ENCODE results near the gene THAP5.

The THAP5 gene

DNA sequence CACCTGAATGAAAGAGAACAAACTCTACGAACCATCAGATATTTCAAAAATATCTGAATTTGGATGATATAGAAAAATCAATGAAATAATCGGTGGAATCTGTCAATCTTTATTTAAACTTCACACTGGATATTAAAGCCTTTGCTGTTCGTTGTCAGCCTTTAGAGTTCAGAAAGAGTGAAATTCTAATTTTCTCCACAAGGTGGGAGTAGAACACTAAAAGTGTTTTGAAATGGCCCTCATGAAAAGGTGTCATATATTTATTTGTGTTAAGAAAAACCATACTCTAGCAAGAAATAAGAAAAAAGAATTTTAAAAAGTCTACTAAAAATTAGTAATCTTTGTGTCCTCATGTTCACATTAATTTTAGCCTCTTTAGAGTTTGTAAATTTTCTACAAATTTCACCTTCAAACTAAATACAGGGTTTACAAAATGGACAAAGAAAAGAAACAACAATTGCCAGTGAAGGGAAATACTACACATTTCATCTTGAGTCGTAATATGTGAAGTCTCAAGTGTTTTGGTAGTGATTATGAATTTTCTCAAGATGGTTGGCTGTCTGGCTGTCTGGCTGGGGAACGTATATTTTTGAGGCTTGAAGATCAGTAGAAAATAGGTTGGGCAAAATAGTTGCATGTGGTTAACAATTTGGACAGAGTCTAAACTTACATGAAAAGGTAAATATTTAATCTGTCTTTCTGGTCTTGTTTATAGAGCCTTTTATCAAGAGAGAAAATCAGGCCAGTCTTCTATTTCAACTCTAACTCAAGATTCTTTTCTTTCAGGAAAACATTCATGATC lies 43.8 kb upstream of the THAP5 start:
- TF ChIP-seq TEAD4 (IDR thresholded peaks at IDR 0.05) (no peak), RAD21 (IDR thresholded peaks at IDR 0.05; ENCODE audit: low read depth) (peak; percentile 79)

DNA sequence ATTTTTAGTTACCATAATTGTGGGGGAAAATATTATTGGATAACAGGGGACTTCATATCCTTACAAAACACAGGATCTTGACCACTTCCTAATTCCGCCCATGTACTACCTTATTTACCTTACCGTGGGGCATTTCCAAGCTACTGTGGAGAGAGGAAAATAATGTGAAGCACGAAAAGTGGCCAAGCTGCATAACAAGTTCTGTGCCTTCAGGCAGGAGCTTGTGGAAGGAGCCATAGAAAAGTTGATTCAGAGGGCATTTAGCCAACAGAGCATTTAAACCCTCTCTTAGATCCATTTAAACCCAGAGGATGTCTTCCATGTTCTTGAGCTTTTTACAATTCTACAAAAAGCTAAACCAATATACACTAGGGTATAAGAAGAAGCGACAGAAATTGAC lies 41.8 kb upstream of the THAP5 start:
- TF ChIP-seq EP300 (IDR thresholded peaks at IDR 0.05; ENCODE audit: borderline replicate concordance) (no peak), TCF12 (IDR thresholded peaks at IDR 0.05; ENCODE audit: low read depth) (no peak), CREB1 (IDR thresholded peaks at IDR 0.05; ENCODE audit: low read depth) (no peak), TAF1 (IDR thresholded peaks at IDR 0.05; ENCODE audit: low read depth) (no peak), NFIC (IDR thresholded peaks at IDR 0.05) (no peak), CEBPB (IDR thresholded peaks at IDR 0.05) (no peak), EGR1 (IDR thresholded peaks at IDR 0.05) (no peak), ZBTB7A (IDR thresholded peaks at IDR 0.05; ENCODE audit: low read depth) (no peak), RAD21 (IDR thresholded peaks at IDR 0.05; ENCODE audit: low read depth) (no peak), TEAD4 (IDR thresholded peaks at IDR 0.05) (no peak), YY1 (IDR thresholded peaks at IDR 0.05; ENCODE audit: low read depth) (no peak)
- TF ChIP-seq, protein P1, sequence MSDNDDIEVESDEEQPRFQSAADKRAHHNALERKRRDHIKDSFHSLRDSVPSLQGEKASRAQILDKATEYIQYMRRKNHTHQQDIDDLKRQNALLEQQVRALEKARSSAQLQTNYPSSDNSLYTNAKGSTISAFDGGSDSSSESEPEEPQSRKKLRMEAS (IDR thresholded peaks at IDR 0.05), result no peak
- TF ChIP-seq, protein P2, sequence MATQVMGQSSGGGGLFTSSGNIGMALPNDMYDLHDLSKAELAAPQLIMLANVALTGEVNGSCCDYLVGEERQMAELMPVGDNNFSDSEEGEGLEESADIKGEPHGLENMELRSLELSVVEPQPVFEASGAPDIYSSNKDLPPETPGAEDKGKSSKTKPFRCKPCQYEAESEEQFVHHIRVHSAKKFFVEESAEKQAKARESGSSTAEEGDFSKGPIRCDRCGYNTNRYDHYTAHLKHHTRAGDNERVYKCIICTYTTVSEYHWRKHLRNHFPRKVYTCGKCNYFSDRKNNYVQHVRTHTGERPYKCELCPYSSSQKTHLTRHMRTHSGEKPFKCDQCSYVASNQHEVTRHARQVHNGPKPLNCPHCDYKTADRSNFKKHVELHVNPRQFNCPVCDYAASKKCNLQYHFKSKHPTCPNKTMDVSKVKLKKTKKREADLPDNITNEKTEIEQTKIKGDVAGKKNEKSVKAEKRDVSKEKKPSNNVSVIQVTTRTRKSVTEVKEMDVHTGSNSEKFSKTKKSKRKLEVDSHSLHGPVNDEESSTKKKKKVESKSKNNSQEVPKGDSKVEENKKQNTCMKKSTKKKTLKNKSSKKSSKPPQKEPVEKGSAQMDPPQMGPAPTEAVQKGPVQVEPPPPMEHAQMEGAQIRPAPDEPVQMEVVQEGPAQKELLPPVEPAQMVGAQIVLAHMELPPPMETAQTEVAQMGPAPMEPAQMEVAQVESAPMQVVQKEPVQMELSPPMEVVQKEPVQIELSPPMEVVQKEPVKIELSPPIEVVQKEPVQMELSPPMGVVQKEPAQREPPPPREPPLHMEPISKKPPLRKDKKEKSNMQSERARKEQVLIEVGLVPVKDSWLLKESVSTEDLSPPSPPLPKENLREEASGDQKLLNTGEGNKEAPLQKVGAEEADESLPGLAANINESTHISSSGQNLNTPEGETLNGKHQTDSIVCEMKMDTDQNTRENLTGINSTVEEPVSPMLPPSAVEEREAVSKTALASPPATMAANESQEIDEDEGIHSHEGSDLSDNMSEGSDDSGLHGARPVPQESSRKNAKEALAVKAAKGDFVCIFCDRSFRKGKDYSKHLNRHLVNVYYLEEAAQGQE (IDR thresholded peaks at IDR 0.05; ENCODE audit: low read depth), result no peak
- TF ChIP-seq, protein P3, sequence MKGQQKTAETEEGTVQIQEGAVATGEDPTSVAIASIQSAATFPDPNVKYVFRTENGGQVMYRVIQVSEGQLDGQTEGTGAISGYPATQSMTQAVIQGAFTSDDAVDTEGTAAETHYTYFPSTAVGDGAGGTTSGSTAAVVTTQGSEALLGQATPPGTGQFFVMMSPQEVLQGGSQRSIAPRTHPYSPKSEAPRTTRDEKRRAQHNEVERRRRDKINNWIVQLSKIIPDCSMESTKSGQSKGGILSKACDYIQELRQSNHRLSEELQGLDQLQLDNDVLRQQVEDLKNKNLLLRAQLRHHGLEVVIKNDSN (IDR thresholded peaks at IDR 0.05), result no peak

DNA sequence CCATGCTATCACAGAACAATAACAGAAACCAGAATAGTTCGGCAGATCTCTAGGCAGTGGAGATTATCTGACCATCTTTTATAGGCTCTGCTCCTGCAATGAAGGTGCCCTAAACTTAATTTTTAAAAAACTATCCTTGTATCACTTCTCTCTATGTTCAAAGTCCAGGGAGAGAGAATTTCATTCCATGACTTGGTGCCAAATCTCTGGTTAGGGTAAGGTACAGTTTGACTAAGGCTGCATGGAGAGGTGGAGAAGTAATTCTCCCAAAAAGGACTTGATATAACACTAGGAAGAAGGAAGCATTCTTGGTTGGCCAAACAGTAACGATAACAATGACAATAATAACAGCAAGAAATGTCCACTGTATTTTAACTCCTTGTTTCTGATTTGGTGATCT lies 40.1 kb upstream of the THAP5 start:
- TF ChIP-seq, protein P2 (IDR thresholded peaks at IDR 0.05; ENCODE audit: low read depth), result no peak
- no peak for TF ChIP-seq CEBPB (IDR thresholded peaks at IDR 0.05)
- no peak for TF ChIP-seq CREB1 (IDR thresholded peaks at IDR 0.05; ENCODE audit: low read depth)
- no peak for TF ChIP-seq FOXM1 (IDR thresholded peaks at IDR 0.05; ENCODE audit: borderline replicate concordance, low read depth)
- no peak for TF ChIP-seq TCF12 (IDR thresholded peaks at IDR 0.05; ENCODE audit: low read depth)
- TF ChIP-seq, protein P1 (IDR thresholded peaks at IDR 0.05), result no peak
- no peak for TF ChIP-seq ZBTB7A (IDR thresholded peaks at IDR 0.05; ENCODE audit: low read depth)
- TF ChIP-seq TAF1 (IDR thresholded peaks at IDR 0.05; ENCODE audit: low read depth), result no peak
- TF ChIP-seq TEAD4 (IDR thresholded peaks at IDR 0.05), result no peak

DNA sequence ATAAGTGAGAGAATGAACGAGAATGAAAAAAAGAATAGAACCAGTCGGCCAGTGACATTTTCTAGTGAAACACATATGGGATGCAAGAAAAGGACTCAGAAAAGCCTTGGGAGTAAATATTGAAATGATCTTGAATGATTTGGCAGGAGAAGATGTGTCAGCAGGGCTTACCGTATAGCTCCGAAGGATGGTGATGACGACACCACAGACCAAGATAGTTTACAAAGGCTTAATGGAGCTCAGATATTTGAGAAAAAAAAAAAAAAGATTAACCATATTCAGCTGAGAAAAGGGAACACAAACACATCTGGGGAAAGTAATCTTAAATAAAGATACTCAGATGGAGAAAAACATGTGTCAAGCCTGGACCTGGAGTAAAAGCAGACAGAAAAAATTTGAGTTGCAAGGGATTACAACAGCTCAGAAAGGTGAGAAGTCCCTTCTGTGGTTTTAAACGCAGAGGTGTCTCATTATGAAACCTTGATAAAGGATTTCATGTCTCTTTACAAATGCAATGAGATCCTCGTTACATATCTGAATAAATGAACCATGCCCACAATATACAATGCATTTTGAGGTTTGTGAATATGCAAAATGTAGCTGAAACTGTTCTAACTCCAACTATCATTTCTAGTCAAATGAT lies 36.2 kb upstream of the THAP5 start:
- TF ChIP-seq CREB1 (IDR thresholded peaks at IDR 0.05; ENCODE audit: low read depth) (no peak), TCF12 (IDR thresholded peaks at IDR 0.05; ENCODE audit: low read depth) (no peak), TEAD4 (IDR thresholded peaks at IDR 0.05) (no peak), EP300 (IDR thresholded peaks at IDR 0.05; ENCODE audit: borderline replicate concordance) (no peak), YY1 (IDR thresholded peaks at IDR 0.05; ENCODE audit: low read depth) (no peak), RAD21 (IDR thresholded peaks at IDR 0.05; ENCODE audit: low read depth) (no peak), NFIC (IDR thresholded peaks at IDR 0.05) (no peak), FOXM1 (IDR thresholded peaks at IDR 0.05; ENCODE audit: borderline replicate concordance, low read depth) (no peak), EGR1 (IDR thresholded peaks at IDR 0.05) (no peak), CEBPB (IDR thresholded peaks at IDR 0.05) (no peak), TAF1 (IDR thresholded peaks at IDR 0.05; ENCODE audit: low read depth) (no peak), ZBTB7A (IDR thresholded peaks at IDR 0.05; ENCODE audit: low read depth) (no peak)
- TF ChIP-seq, protein P2 (IDR thresholded peaks at IDR 0.05; ENCODE audit: low read depth), result no peak
- TF ChIP-seq, protein P3 (IDR thresholded peaks at IDR 0.05), result no peak
- TF ChIP-seq, protein P1 (IDR thresholded peaks at IDR 0.05), result no peak
